Stimulated activated CD8-positive, alpha-beta memory T cell treated with anti-CD3 and anti-CD28 coated beads, Interleukin-12 subunit alpha, Interleukin-12 subunit beta, amount 100 ng/mL, for 24 hours (primary cell): ENCODE results near the gene ST8SIA1.

ENCODE experiments used
- DNase-seq: peaks from one replicate; pipeline ENCODE4 v3.0.0-alpha.2; 2020; ENCODE audit errors: extremely low read depth

The ST8SIA1 gene

GRCh38 chr12:22283508-22283907, 51.0 kb downstream of the ST8SIA1 start:
- DNase-seq: no peak

GRCh38 chr12:22283006-22283506, 51.5 kb downstream of the ST8SIA1 start:
- no peak for DNase-seq

GRCh38 chr12:22282283-22282682, 52.2 kb downstream of the ST8SIA1 start:
- no peak for DNase-seq

- no peak for DNase-seq
These were observed 57.6 kb downstream of the ST8SIA1 start for GRCh38 chr12:22276867-22277266.

GRCh38 chr12:22276313-22276712, 58.2 kb downstream of the ST8SIA1 start:
- no peak for DNase-seq

GRCh38 chr12:22275843-22276242, 58.7 kb downstream of the ST8SIA1 start:
- no peak for DNase-seq

- DNase-seq: no peak
These were observed 62.0 kb downstream of the ST8SIA1 start for GRCh38 chr12:22272335-22273151.

- DNase-seq: no peak
These were observed 63.5 kb downstream of the ST8SIA1 start for GRCh38 chr12:22271023-22271422.

GRCh38 chr12:22268973-22269372, 65.5 kb downstream of the ST8SIA1 start:
- no peak for DNase-seq

GRCh38 chr12:22268406-22268805, 66.1 kb downstream of the ST8SIA1 start:
- DNase-seq: no peak

- DNase-seq: no peak
These were observed 68.4 kb downstream of the ST8SIA1 start for GRCh38 chr12:22266101-22266500.

- DNase-seq: no peak
These were observed 70.1 kb downstream of the ST8SIA1 start for GRCh38 chr12:22264380-22264779.

- no peak for DNase-seq
These were observed 72.2 kb downstream of the ST8SIA1 start for GRCh38 chr12:22262309-22262708.

- no peak for DNase-seq
These were observed 77.4 kb downstream of the ST8SIA1 start for GRCh38 chr12:22257100-22257499.

GRCh38 chr12:22256605-22257004, 77.9 kb downstream of the ST8SIA1 start:
- no peak for DNase-seq

- no peak for DNase-seq
These were observed 78.5 kb downstream of the ST8SIA1 start for GRCh38 chr12:22256041-22256441.

GRCh38 chr12:22255097-22255496, 79.4 kb downstream of the ST8SIA1 start:
- DNase-seq: no peak

GRCh38 chr12:22254478-22254877, 80.0 kb downstream of the ST8SIA1 start:
- no peak for DNase-seq

GRCh38 chr12:22252057-22252456, 82.5 kb downstream of the ST8SIA1 start:
- no peak for DNase-seq

GRCh38 chr12:22250762-22251161, 83.7 kb downstream of the ST8SIA1 start:
- DNase-seq: no peak

GRCh38 chr12:22248571-22249115, 85.9 kb downstream of the ST8SIA1 start:
- DNase-seq: no peak

- DNase-seq: no peak
These were observed 86.4 kb downstream of the ST8SIA1 start for GRCh38 chr12:22248121-22248520.

GRCh38 chr12:22246217-22246846, 88.2 kb downstream of the ST8SIA1 start:
- no peak for DNase-seq
